ENCODE data around the gene UBXN4. TPM values are rescaled to one million over a fixed set of nuclear protein-coding genes. Genes with fewer than 3 reads are reported as not detected.

The UBXN4 gene
- total RNA-seq, 1 experiment from 2014 or later = 65.4 TPM

GRCh38 chr2:135736546-135736945, 5.1 kb upstream of the UBXN4 start:
- Mint-ChIP-seq H3K36me3 (ENCODE audit: insufficient read depth in 1 of 3, low read depth in 3 of 3) (no peaks in the 10 kb centered on the region), H3K4me3 (no peak overlapping the region), H3K4me1 (peaks cover 0 to 5% of the 10 kb centered on the region in 2 experiments; a peak in 1 of 4 replicates), H3K27me3 (ENCODE audit: low read depth) (no peaks in the 10 kb centered on the region), H3K9me3 (no peaks in the 10 kb centered on the region; a peak in 1 of 5 replicates), H3K27ac (peak overlapping the region in 1 of 3 experiments; percentile 24; a peak in 1 of 7 replicates)
- no peak overlapping the region for H4K5ac ChIP-seq (ENCODE audit: insufficient read length, low read depth, low read length)
- no peak overlapping the region for H3K18ac ChIP-seq (ENCODE audit: insufficient read length, low read depth, low read length)
- no peak overlapping the region for H2BK120ac ChIP-seq (ENCODE audit: low read depth, low read length, poor library complexity, severe bottlenecking)
- H3K27ac ChIP-seq (ENCODE audit: insufficient read length, low read depth, low read length) = no peak overlapping the region
- H4K8ac ChIP-seq (replicated peaks; ENCODE audit: insufficient read length, low read depth, low read length) = no peak overlapping the region
- H3K9ac ChIP-seq (ENCODE audit: extremely low read depth, insufficient read length, low read length) = no peak overlapping the region
- no peak overlapping the region for H2BK15ac ChIP-seq (ENCODE audit: low read depth, low read length)
- H3K23ac ChIP-seq (ENCODE audit: insufficient read length, low read depth, low read length) = no peak overlapping the region
- H2BK12ac ChIP-seq (ENCODE audit: insufficient read length, low read depth, low read length) = no peak overlapping the region
- no peak overlapping the region for H4K91ac ChIP-seq (ENCODE audit: insufficient read length, low read depth, low read length)
- no peaks in the 10 kb centered on the region for H3K79me1 ChIP-seq (ENCODE audit: insufficient read depth, low read depth, low read length, poor library complexity, severe bottlenecking)
- H3K79me2 ChIP-seq (ENCODE audit: insufficient read depth, low read length) = no peaks in the 10 kb centered on the region
- H3K14ac ChIP-seq (ENCODE audit: insufficient read depth, low read length) = no peak overlapping the region
- no peak overlapping the region for H3K4ac ChIP-seq (ENCODE audit: low read depth, low read length)
- H3K9me3 ChIP-seq (ENCODE audit: control insufficient read depth, low read depth, low read length) = no peaks in the 10 kb centered on the region
- H3K4me1 ChIP-seq (ENCODE audit: insufficient read depth, low read length) = no peaks in the 10 kb centered on the region
- H3K56ac ChIP-seq (ENCODE audit: insufficient read length, low read depth, low read length) = no peak overlapping the region
- no peak for DNase-seq
- no peak overlapping the region for H2BK20ac ChIP-seq (ENCODE audit: low read depth, low read length, poor library complexity, severe bottlenecking)
- TF ChIP-seq CTCF (conservative IDR thresholded peaks at IDR 0.05) = no peak
- no peak overlapping the region for H3K4me2 ChIP-seq (ENCODE audit: insufficient read depth, insufficient read length, low read length)
- H4K20me1 ChIP-seq (ENCODE audit: control insufficient read depth, insufficient read depth, insufficient read length) = no peaks in the 10 kb centered on the region
- no peak overlapping the region for H2BK5ac ChIP-seq (ENCODE audit: insufficient read length, low read length)
- no peak overlapping the region for H2AK5ac ChIP-seq (ENCODE audit: insufficient read length, low read length)
- H3K27me3 ChIP-seq (ENCODE audit: insufficient read depth, low read length) = no peaks in the 10 kb centered on the region
- no CpG with 5 or more reads among the region's 5 CpGs for WGBS (ENCODE audit: extremely low coverage, insufficient read length, low lambda C conversion rate)
- no peaks in the 10 kb centered on the region for H3K23me2 ChIP-seq (ENCODE audit: insufficient read length, low read depth, low read length, poor library complexity, severe bottlenecking)
- H2AFZ ChIP-seq (ENCODE audit: low read length) = no peak overlapping the region
- no peak overlapping the region for H3T11ph ChIP-seq (ENCODE audit: low read length)

Data from H9 (cell line).